ENCODE data around the gene HECTD4.
"Not testable (repeated sequence)": the region's sequence is repeated elsewhere in the genome, so short reads cannot be mapped to it uniquely, and the experiment has no call there.

The HECTD4 gene

DNA sequence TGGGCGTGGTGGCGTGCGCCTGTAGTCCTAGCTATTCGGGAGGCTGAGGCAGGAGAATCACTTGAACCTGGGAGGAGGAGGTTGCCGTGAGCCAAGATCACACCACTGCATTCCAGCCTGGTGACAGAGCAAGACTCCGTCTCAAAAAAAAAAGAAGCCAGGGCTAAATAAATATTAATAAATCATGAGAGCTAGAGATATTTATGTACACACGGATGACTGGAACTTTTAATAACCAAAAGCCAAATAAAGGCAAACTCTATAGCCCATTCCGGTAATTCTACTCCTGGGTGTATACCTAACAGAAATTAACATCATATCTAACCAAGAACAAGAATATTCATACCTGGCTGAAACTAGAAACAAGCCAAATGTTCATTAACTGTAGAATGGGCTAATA, 264.5 kb downstream of the HECTD4 start:
- H3K9ac ChIP-seq (ENCODE audit: low read length): no peak overlapping the region
- no peaks in the 10 kb centered on the region for H3K27me3 ChIP-seq (ENCODE audit: control insufficient read depth, insufficient read depth, low read length)
- no peak overlapping the region for H3K4me3 ChIP-seq (ENCODE audit: low read length)

GRCh38 chr12:112116232-112117060, 265.8 kb downstream of the HECTD4 start:
- peaks cover 17% of the 10 kb centered on the region for H3K4me1 ChIP-seq (ENCODE audit: control insufficient read depth, insufficient read depth, low read length)
- peak overlapping the region; percentile 61 for H3K9ac ChIP-seq (ENCODE audit: low read length)
- no peaks in the 10 kb centered on the region for H3K27me3 ChIP-seq (ENCODE audit: control insufficient read depth, insufficient read depth, low read length)
- no peaks in the 10 kb centered on the region for H3K9me3 ChIP-seq (ENCODE audit: control insufficient read depth, low read length)
- H3K36me3 ChIP-seq (ENCODE audit: control insufficient read depth, insufficient read depth, low read length): no peaks in the 10 kb centered on the region
- no peak overlapping the region for H3K4me3 ChIP-seq (ENCODE audit: low read length)

More for the DNA sequence above, 264.5 kb downstream of the HECTD4 start:
- Histone ChIP-seq H3K4me1 (ENCODE audit: control insufficient read depth, insufficient read depth, low read length) (peaks cover 12% of the 10 kb centered on the region), H3K36me3 (ENCODE audit: control insufficient read depth, insufficient read depth, low read length) (no peaks in the 10 kb centered on the region), H3K9me3 (ENCODE audit: control insufficient read depth, low read length) (no peaks in the 10 kb centered on the region)

DNA sequence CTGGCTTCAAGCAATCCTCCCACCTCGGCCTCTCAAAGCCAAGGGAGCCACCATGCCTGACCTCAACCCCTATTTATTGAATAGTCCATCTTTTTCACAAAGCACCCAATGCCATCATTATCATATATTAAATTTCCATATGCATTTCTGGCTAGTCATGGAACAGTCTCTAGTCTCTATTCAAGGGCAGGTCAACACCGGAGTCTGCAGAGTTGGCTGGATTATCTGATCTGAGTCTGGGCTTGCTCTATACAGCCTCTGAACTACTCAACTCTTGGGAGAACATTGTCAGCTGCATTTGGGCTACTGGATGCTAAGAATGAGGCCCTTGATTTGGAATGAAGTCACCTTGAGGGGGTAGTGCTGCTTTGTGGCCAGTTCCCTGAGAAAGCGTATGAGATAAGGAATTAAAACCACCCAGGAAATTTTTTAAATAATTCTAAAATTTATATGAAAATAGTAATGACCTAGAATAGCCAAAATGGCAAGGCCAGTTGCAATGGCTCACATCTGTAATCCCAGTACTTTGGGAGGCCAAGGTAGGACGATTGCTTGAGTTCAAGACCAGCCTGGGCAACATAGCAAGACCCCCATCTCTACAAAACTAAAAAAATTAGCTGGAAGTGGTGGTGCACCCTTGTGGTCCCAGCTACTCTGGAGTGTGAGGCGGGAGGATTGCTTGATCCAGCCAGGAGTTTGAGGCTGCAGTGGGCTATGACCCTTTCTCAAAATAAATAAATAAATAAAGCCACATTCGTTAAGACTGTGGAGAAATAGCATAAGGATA, 266.8 kb downstream of the HECTD4 start:
- no peaks in the 10 kb centered on the region for H3K27me3 ChIP-seq (ENCODE audit: control insufficient read depth, insufficient read depth, low read length)
- H3K9me3 ChIP-seq (ENCODE audit: control insufficient read depth, low read length): no peaks in the 10 kb centered on the region
- peaks cover 22% of the 10 kb centered on the region for H3K4me1 ChIP-seq (ENCODE audit: control insufficient read depth, insufficient read depth, low read length)
- no peaks in the 10 kb centered on the region for H3K36me3 ChIP-seq (ENCODE audit: control insufficient read depth, insufficient read depth, low read length)
- H3K4me3 ChIP-seq (ENCODE audit: low read length): no peak overlapping the region
- H3K9ac ChIP-seq (ENCODE audit: low read length): no peak overlapping the region

DNA sequence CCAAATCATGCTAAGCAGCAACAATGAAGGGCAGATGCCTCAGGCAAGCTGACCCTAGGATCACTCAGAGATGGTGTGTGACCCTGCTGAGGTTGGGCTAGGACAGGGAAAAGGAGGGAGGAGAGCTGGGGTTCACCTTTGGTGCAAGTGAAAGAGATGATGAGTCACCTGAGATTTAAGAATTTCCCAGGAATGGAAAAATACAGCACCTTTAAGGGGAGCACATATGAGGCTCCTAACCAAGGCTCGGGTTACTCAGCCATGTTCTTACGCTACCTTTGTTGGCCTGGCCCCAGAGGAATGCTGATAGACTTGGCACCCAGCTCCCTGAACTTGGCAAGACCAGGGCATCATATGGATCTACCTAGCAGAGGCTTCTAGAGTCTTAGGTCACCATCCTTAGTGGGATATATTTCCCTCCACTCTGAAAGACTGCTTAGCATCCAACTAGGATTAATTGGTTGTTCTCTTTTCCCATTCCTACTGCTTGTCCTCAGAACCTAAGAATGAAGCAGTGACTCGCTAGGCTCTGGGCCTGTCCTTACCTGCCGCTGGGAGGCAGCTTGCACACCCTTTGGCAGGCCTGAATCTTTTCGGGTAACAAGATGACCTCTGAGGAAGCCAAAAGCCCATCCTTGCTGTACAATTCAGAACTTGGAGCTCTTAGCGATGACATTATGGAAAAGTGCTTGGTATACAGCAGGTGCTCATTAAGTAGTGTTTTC, 269.7 kb downstream of the HECTD4 start:
- H3K4me1 ChIP-seq (ENCODE audit: control insufficient read depth, insufficient read depth, low read length): peaks cover 22% of the 10 kb centered on the region
- no peak overlapping the region for H3K9ac ChIP-seq (ENCODE audit: low read length)
- no peak overlapping the region for H3K4me3 ChIP-seq (ENCODE audit: low read length)
- no peaks in the 10 kb centered on the region for H3K9me3 ChIP-seq (ENCODE audit: control insufficient read depth, low read length)
- no peaks in the 10 kb centered on the region for H3K27me3 ChIP-seq (ENCODE audit: control insufficient read depth, insufficient read depth, low read length)
- H3K36me3 ChIP-seq (ENCODE audit: control insufficient read depth, insufficient read depth, low read length): no peaks in the 10 kb centered on the region

- H3K4me3 ChIP-seq (ENCODE audit: low read length): no peak overlapping the region
- H3K36me3 ChIP-seq (ENCODE audit: control insufficient read depth, insufficient read depth, low read length): no peaks in the 10 kb centered on the region
- peaks cover 18% of the 10 kb centered on the region for H3K4me1 ChIP-seq (ENCODE audit: control insufficient read depth, insufficient read depth, low read length)
- no peak overlapping the region for H3K9ac ChIP-seq (ENCODE audit: low read length)
- no peaks in the 10 kb centered on the region for H3K27me3 ChIP-seq (ENCODE audit: control insufficient read depth, insufficient read depth, low read length)
- H3K9me3 ChIP-seq (ENCODE audit: control insufficient read depth, low read length): no peaks in the 10 kb centered on the region
Measured at GRCh38 chr12:112111931-112112330, 270.3 kb downstream of the HECTD4 start.

- not testable (repeated sequence) for H3K27me3 ChIP-seq (ENCODE audit: control insufficient read depth, insufficient read depth, low read length); H3K36me3 ChIP-seq (ENCODE audit: control insufficient read depth, insufficient read depth, low read length); H3K9me3 ChIP-seq (ENCODE audit: control insufficient read depth, low read length); H3K4me3 ChIP-seq (ENCODE audit: low read length); H3K9ac ChIP-seq (ENCODE audit: low read length)
- H3K4me1 ChIP-seq (ENCODE audit: control insufficient read depth, insufficient read depth, low read length): peaks cover 11% of the 10 kb centered on the region
Measured at GRCh38 chr12:112110787-112111662, 271.2 kb downstream of the HECTD4 start.
